Activated CD8-positive, alpha-beta T cell treated with anti-CD3 and anti-CD28 coated beads, Interleukin-2, amount 10 ng/mL, durations not matched to agents 7 days and 5 days (primary cell): ENCODE data around the gene STRIP2. TPM values are rescaled to one million over a fixed set of nuclear protein-coding genes. Genes with fewer than 3 reads are reported as not detected.
"Not testable (repeated sequence)": the region's sequence is repeated elsewhere in the genome, so short reads cannot be mapped to it uniquely, and the experiment has no call there.

Source experiments
- ATAC-seq: fragments of 150-1000 bp; cut with Tn5 transposase; one replicate; pipeline ENCODE4 v1.10.0; 2021; ENCODE audit warnings: moderate library complexity
- CTCF ChIA-PET: fragments of 350-600 bp; sonication (Branson Sonifier 250); formaldehyde crosslinking; loops from one replicate; lab custom pipeline; 2021; ENCODE audit warnings: antibody characterized with exemption; lab: Charles Lee
- POLR2A ChIA-PET: fragments of 350-600 bp; sonication (Branson Sonifier 250); formaldehyde crosslinking; loops from one replicate; lab custom pipeline; 2021; ENCODE audit warnings: antibody characterized with exemption; lab: Charles Lee
- DNase-seq: peaks from one replicate; pipeline ENCODE4 v3.0.0-alpha.2; 2020
- H3K27ac Mint-ChIP-seq: one replicate; pipeline ENCODE4 v1.8.0; 2021; ENCODE audit warnings: mild to moderate bottlenecking, mixed read lengths
- H3K27me3 Mint-ChIP-seq: one replicate; pipeline ENCODE4 v1.8.0; 2021; ENCODE audit warnings: low read depth, mixed read lengths
- H3K36me3 Mint-ChIP-seq: one replicate; pipeline ENCODE4 v1.8.0; 2021; ENCODE audit warnings: low read depth, mixed read lengths
- H3K4me1 Mint-ChIP-seq: one replicate; pipeline ENCODE4 v1.8.0; 2021; ENCODE audit warnings: low read depth, mixed read lengths
- H3K4me3 Mint-ChIP-seq: one replicate; pipeline ENCODE4 v1.8.0; 2021; ENCODE audit warnings: mild to moderate bottlenecking, mixed read lengths
- H3K9me3 Mint-ChIP-seq: one replicate; pipeline ENCODE4 v1.8.0; 2022; ENCODE audit warnings: mixed read lengths; ENCODE audit not compliant: insufficient read depth
- total RNA-seq, 2 experiments: library from RNA; stranded (reverse); gene quantifications; one replicate each; pipeline ENCODE4 v1.2.3, GENCODE V29; 2021

STRIP2 gene
- total RNA-seq, 2 experiments from 2014 or later: 6.6 to 7.1 TPM

- H3K27me3 Mint-ChIP-seq: no peaks in the 10 kb centered on the region
Observed at GRCh38 chr7:129461809-129462208, 27.6 kb downstream of the STRIP2 start.

GRCh38 chr7:129462420-129462819 is 28.2 kb downstream of the STRIP2 start:
- Mint-ChIP-seq H3K4me1 (no peaks in the 10 kb centered on the region), H3K27ac (no peak overlapping the region), H3K27me3 (no peaks in the 10 kb centered on the region), H3K9me3 (no peaks in the 10 kb centered on the region), H3K4me3 (no peak overlapping the region), H3K36me3 (peaks cover 5% of the 10 kb centered on the region)
- ATAC-seq: no peak
- DNase-seq: no peak
- ChIA-PET POLR2A (no interaction called here), CTCF (interaction anchor here (1.5 to 2.7 kb wide), 2 partner anchors 9 to 94 kb away, joined by 4 to 9 read pairs; no protein-coding TSS in a partner anchor)

More at GRCh38 chr7:129461809-129462208, 27.6 kb downstream of the STRIP2 start:
- no peaks in the 10 kb centered on the region for H3K4me1 Mint-ChIP-seq
- ATAC-seq: no peak
- H3K27ac Mint-ChIP-seq: no peak overlapping the region
- H3K4me3 Mint-ChIP-seq: no peak overlapping the region
- POLR2A ChIA-PET: no interaction called here
- CTCF ChIA-PET: interaction anchor here (1.5 to 2.7 kb wide), 3 partner anchors 10 to 94 kb away, joined by 4 to 9 read pairs (median 4); no protein-coding TSS in a partner anchor
- no peaks in the 10 kb centered on the region for H3K9me3 Mint-ChIP-seq
- DNase-seq: no peak
- H3K36me3 Mint-ChIP-seq: peaks cover 5% of the 10 kb centered on the region

GRCh38 chr7:129464194-129464593 is 30.0 kb downstream of the STRIP2 start:
- H3K27ac Mint-ChIP-seq: no peak overlapping the region
- POLR2A ChIA-PET: no interaction called here
- ATAC-seq: no peak

GRCh38 chr7:129465080-129465479 is 30.8 kb downstream of the STRIP2 start:
- H3K4me3 Mint-ChIP-seq: no peak overlapping the region
- DNase-seq: no peak
- H3K27me3 Mint-ChIP-seq: no peaks in the 10 kb centered on the region
- no peaks in the 10 kb centered on the region for H3K4me1 Mint-ChIP-seq
- H3K9me3 Mint-ChIP-seq: no peaks in the 10 kb centered on the region
- no peak overlapping the region for H3K27ac Mint-ChIP-seq
- H3K36me3 Mint-ChIP-seq: no peaks in the 10 kb centered on the region
- no peak for ATAC-seq
- CTCF ChIA-PET: interaction anchor here (0.9 to 11.0 kb wide), 4 partner anchors 89 to 246 kb away, joined by 4 to 144 read pairs (median 5); no protein-coding TSS in a partner anchor
- POLR2A ChIA-PET: no interaction called here

More at GRCh38 chr7:129464194-129464593, 30.0 kb downstream of the STRIP2 start:
- Mint-ChIP-seq H3K36me3 (no peaks in the 10 kb centered on the region), H3K27me3 (no peaks in the 10 kb centered on the region), H3K4me1 (no peaks in the 10 kb centered on the region), H3K9me3 (no peaks in the 10 kb centered on the region), H3K4me3 (no peak overlapping the region)
- no peak for DNase-seq
- CTCF ChIA-PET: interaction anchor here (1.1 to 11.0 kb wide), 3 partner anchors 97 to 246 kb away, joined by 3 to 144 read pairs (median 4); no protein-coding TSS in a partner anchor

GRCh38 chr7:129466796-129467195 is 32.6 kb downstream of the STRIP2 start:
- Mint-ChIP-seq H3K9me3 (no peaks in the 10 kb centered on the region), H3K36me3 (no peaks in the 10 kb centered on the region), H3K4me1 (no peaks in the 10 kb centered on the region), H3K27ac (no peak overlapping the region), H3K4me3 (no peak overlapping the region), H3K27me3 (no peaks in the 10 kb centered on the region)
- ATAC-seq (no peak), DNase-seq (no peak)
- POLR2A ChIA-PET: no interaction called here
- CTCF ChIA-PET: interaction anchor here (0.7 to 11.0 kb wide), 3 partner anchors 99 to 168 kb away, joined by 3 to 144 read pairs (median 3); no protein-coding TSS in a partner anchor

GRCh38 chr7:129468087-129468486 is 33.9 kb downstream of the STRIP2 start:
- Mint-ChIP-seq H3K27ac (no peak overlapping the region), H3K4me3 (no peak overlapping the region), H3K4me1 (no peaks in the 10 kb centered on the region), H3K27me3 (no peaks in the 10 kb centered on the region), H3K36me3 (no peaks in the 10 kb centered on the region), H3K9me3 (no peaks in the 10 kb centered on the region)
- DNase-seq (no peak), ATAC-seq (no peak)
- ChIA-PET POLR2A (no interaction called here), CTCF (interaction anchor here (1.1 to 11.0 kb wide), 7 partner anchors 34 to 249 kb away, joined by 3 to 144 read pairs (median 8); partner anchors contain the start of gene STRIP2)

- H3K4me1 Mint-ChIP-seq: no peaks in the 10 kb centered on the region
- ATAC-seq (no peak), DNase-seq (no peak)
- no peaks in the 10 kb centered on the region for H3K9me3 Mint-ChIP-seq
- no peak overlapping the region for H3K27ac Mint-ChIP-seq
- H3K36me3 Mint-ChIP-seq: no peaks in the 10 kb centered on the region
- no peak overlapping the region for H3K4me3 Mint-ChIP-seq
- H3K27me3 Mint-ChIP-seq: no peaks in the 10 kb centered on the region
- ChIA-PET POLR2A (no interaction called here), CTCF (interaction anchor here (1.1 to 11.0 kb wide), 8 partner anchors 34 to 250 kb away, joined by 3 to 144 read pairs (median 6); partner anchors contain the start of gene STRIP2)
Observed at GRCh38 chr7:129468547-129468946, 34.3 kb downstream of the STRIP2 start.

- Mint-ChIP-seq H3K4me3 (no peak overlapping the region), H3K9me3 (no peaks in the 10 kb centered on the region), H3K4me1 (no peaks in the 10 kb centered on the region), H3K36me3 (peaks cover 1% of the 10 kb centered on the region), H3K27me3 (no peaks in the 10 kb centered on the region), H3K27ac (no peak overlapping the region)
- no peak for ATAC-seq
- POLR2A ChIA-PET: no interaction called here
- no peak for DNase-seq
- CTCF ChIA-PET: interaction anchor here (1.0 to 11.0 kb wide), 9 partner anchors 35 to 251 kb away, joined by 3 to 144 read pairs (median 8); partner anchors contain the start of gene STRIP2
Observed at GRCh38 chr7:129469930-129470329, 35.7 kb downstream of the STRIP2 start.

- no peak for ATAC-seq
Observed at GRCh38 chr7:129470411-129470810, 36.2 kb downstream of the STRIP2 start.

GRCh38 chr7:129471402-129471827 is 37.2 kb downstream of the STRIP2 start:
- DNase-seq (no peak), ATAC-seq (no peak)
- H3K36me3 Mint-ChIP-seq: peaks cover 5% of the 10 kb centered on the region
- no peaks in the 10 kb centered on the region for H3K9me3 Mint-ChIP-seq
- H3K4me3 Mint-ChIP-seq: no peak overlapping the region
- H3K4me1 Mint-ChIP-seq: no peaks in the 10 kb centered on the region
- CTCF ChIA-PET: interaction anchor here (0.6 to 11.0 kb wide), 30 partner anchors 9 to 354 kb away, joined by 3 to 144 read pairs (median 4); partner anchors contain the start of genes AHCYL2 and STRIP2
- POLR2A ChIA-PET: no interaction called here
- H3K27me3 Mint-ChIP-seq: no peaks in the 10 kb centered on the region
- no peak overlapping the region for H3K27ac Mint-ChIP-seq

More at GRCh38 chr7:129470411-129470810, 36.2 kb downstream of the STRIP2 start:
- POLR2A ChIA-PET: no interaction called here
- Mint-ChIP-seq H3K4me3 (no peak overlapping the region), H3K27ac (no peak overlapping the region), H3K4me1 (no peaks in the 10 kb centered on the region), H3K36me3 (peaks cover 3% of the 10 kb centered on the region), H3K27me3 (no peaks in the 10 kb centered on the region), H3K9me3 (no peaks in the 10 kb centered on the region)
- CTCF ChIA-PET: interaction anchor here (1.0 to 11.0 kb wide), 11 partner anchors 36 to 252 kb away, joined by 3 to 144 read pairs (median 8); partner anchors contain the start of gene STRIP2
- no peak for DNase-seq

- H3K4me1 Mint-ChIP-seq, DNase-seq, H3K9me3 Mint-ChIP-seq, CTCF ChIA-PET, POLR2A ChIA-PET, H3K36me3 Mint-ChIP-seq, ATAC-seq, H3K27ac Mint-ChIP-seq, H3K27me3 Mint-ChIP-seq, H3K4me3 Mint-ChIP-seq: not testable (repeated sequence)
Observed at GRCh38 chr7:129475931-129476330, 41.7 kb downstream of the STRIP2 start.

GRCh38 chr7:129476398-129476797 is 42.2 kb downstream of the STRIP2 start:
- CTCF ChIA-PET, DNase-seq, H3K36me3 Mint-ChIP-seq, H3K4me1 Mint-ChIP-seq, H3K27ac Mint-ChIP-seq, H3K9me3 Mint-ChIP-seq, H3K27me3 Mint-ChIP-seq, ATAC-seq, H3K4me3 Mint-ChIP-seq, POLR2A ChIA-PET: not testable (repeated sequence)
